Measurements from ENCODE around the gene FAM184B. TPM values are rescaled to one million over a fixed set of nuclear protein-coding genes. Genes with fewer than 3 reads are reported as not detected.

Gene FAM184B
- total RNA-seq, 1 experiment from 2014 or later, result 0.07 TPM

GRCh38 chr4:17757621-17758020 lies 23.8 kb downstream of the FAM184B start:
- TF ChIP-seq JUND (IDR thresholded peaks at IDR 0.05), result no peak
- Histone ChIP-seq H3K4me2 (ENCODE audit: low read length) (no peak overlapping the region), H3K27me3 (ENCODE audit: insufficient read depth, low read length) (peaks cover 13% of the 10 kb centered on the region), H3K9ac (ENCODE audit: low read length) (no peak overlapping the region), H3K9me2 (ENCODE audit: insufficient read depth) (no peaks in the 10 kb centered on the region), H2AFZ (ENCODE audit: low read depth, low read length, poor library complexity, severe bottlenecking) (no peak overlapping the region), H3K36me3 (ENCODE audit: control insufficient read depth in 1 of 2, insufficient read depth in 2 of 2, low read length in 2 of 2) (no peaks in the 10 kb centered on the region), H3K27ac (ENCODE audit: low read depth, low read length) (no peak overlapping the region), H3K4me1 (ENCODE audit: control insufficient read depth in 1 of 2, insufficient read depth in 2 of 2, low read length in 2 of 2) (no peaks in the 10 kb centered on the region), H3K9me3 (ENCODE audit: control insufficient read depth in 1 of 2, insufficient read depth in 1 of 2, low read depth in 1 of 2, low read length in 2 of 2) (no peaks in the 10 kb centered on the region), H3K79me2 (ENCODE audit: insufficient read depth, low read length) (no peaks in the 10 kb centered on the region), H3K4me3 (replicated peaks in 1 of 2; ENCODE audit: low read depth in 1 of 2, low read length in 2 of 2) (no peak overlapping the region), H4K20me1 (ENCODE audit: insufficient read depth) (no peaks in the 10 kb centered on the region)
- no peak for ATAC-seq
- ChIA-PET POLR2A (no interaction called here), RAD21 (ENCODE audit: low non-redundant PET in 1 of 2, low total read pairs in 2 of 2, uncharacterized antibody in 2 of 2, unreplicated experiment in 2 of 2) (no interaction called here), CTCF (no interaction called here)
- BruUV-seq (replicated peaks), result no TSS peak
- intact Hi-C loops (cut with micrococcal nuclease), result no loop called here
- no peak for DNase-seq (ENCODE audit: low read depth, low spot score)

DNA sequence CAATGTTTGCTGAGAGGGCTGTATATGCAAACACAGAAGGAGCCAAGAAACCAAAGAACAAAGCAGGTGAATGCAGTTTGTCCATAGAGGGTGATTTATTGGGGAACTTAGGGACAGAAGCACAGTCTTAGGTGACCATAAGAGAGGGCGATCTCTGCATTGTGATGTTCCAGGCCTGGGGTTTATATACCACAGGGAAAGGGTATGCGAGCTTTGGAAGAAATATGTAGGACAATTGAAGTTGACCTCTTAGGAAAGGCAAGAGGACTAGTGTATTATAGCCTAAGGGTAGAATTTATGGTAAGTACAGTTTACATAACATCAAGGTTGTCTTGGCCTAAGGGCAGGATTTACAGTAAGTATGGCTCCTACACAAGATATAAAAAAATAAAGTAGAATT lies 27.8 kb downstream of the FAM184B start:
- no peak for TF ChIP-seq RAD21 (IDR thresholded peaks at IDR 0.05; ENCODE audit: low read depth)
- no peak for TF ChIP-seq EGR1 (IDR thresholded peaks at IDR 0.05; ENCODE audit: low read depth)
- no peak for TF ChIP-seq JUND (IDR thresholded peaks at IDR 0.05)
- TF ChIP-seq EZH2phosphoT487 (IDR thresholded peaks at IDR 0.05; ENCODE audit: borderline replicate concordance), result no peak
- no peak for TF ChIP-seq ELF1 (IDR thresholded peaks at IDR 0.05; ENCODE audit: borderline replicate concordance, low read depth)
- TF ChIP-seq, protein P1, sequence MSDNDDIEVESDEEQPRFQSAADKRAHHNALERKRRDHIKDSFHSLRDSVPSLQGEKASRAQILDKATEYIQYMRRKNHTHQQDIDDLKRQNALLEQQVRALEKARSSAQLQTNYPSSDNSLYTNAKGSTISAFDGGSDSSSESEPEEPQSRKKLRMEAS (IDR thresholded peaks at IDR 0.05), result no peak
- TF ChIP-seq TCF7L2 (IDR thresholded peaks at IDR 0.05; ENCODE audit: borderline replicate concordance, extremely low read depth, insufficient read depth, insufficient read length), result no peak
- no peak for TF ChIP-seq EZH2 (IDR thresholded peaks at IDR 0.05)
- intact Hi-C loops (cut with micrococcal nuclease), result no loop called here
- CTCF ChIA-PET, result no interaction called here

More for the DNA sequence above, 27.8 kb downstream of the FAM184B start:
- no TSS peak for BruUV-seq (replicated peaks)
- Histone ChIP-seq H3K79me2 (ENCODE audit: insufficient read depth, low read length) (no peaks in the 10 kb centered on the region), H4K20me1 (ENCODE audit: insufficient read depth) (no peaks in the 10 kb centered on the region), H3K36me3 (ENCODE audit: control insufficient read depth in 1 of 2, insufficient read depth in 2 of 2, low read length in 2 of 2) (no peaks in the 10 kb centered on the region), H3K9me2 (ENCODE audit: insufficient read depth) (no peaks in the 10 kb centered on the region), H3K4me2 (ENCODE audit: low read length) (no peak overlapping the region), H3K9me3 (ENCODE audit: control insufficient read depth in 1 of 2, insufficient read depth in 1 of 2, low read depth in 1 of 2, low read length in 2 of 2) (no peaks in the 10 kb centered on the region), H3K27ac (ENCODE audit: low read depth, low read length) (no peak overlapping the region), H3K27me3 (ENCODE audit: insufficient read depth, low read length) (peaks cover 16% of the 10 kb centered on the region), H3K4me1 (ENCODE audit: control insufficient read depth in 1 of 2, insufficient read depth in 2 of 2, low read length in 2 of 2) (no peaks in the 10 kb centered on the region), H3K4me3 (replicated peaks in 1 of 2; ENCODE audit: low read depth in 1 of 2, low read length in 2 of 2) (no peak overlapping the region), H3K9ac (ENCODE audit: low read length) (no peak overlapping the region), H2AFZ (ENCODE audit: low read depth, low read length, poor library complexity, severe bottlenecking) (no peak overlapping the region)
- RAD21 ChIA-PET (ENCODE audit: low non-redundant PET in 1 of 2, low total read pairs in 2 of 2, uncharacterized antibody in 2 of 2, unreplicated experiment in 2 of 2), result no interaction called here
- DNase-seq (ENCODE audit: low read depth, low spot score) (no peak), ATAC-seq (no peak)
- POLR2A ChIA-PET, result no interaction called here

Data from HCT116 (cell line).